GM18909 (cell line): Measurements from ENCODE around the gene NFIL3.

Experiments used
- ATAC-seq: cut with Tn5 transposase; IDR thresholded peaks from one replicate; pipeline ENCODE4 v1.9.1; 2021; ENCODE audit warnings: mild to moderate bottlenecking; ENCODE audit not compliant: unreplicated experiment, poor library complexity

Gene NFIL3

GRCh38 chr9:91364005-91364404 lies 59.6 kb downstream of the NFIL3 start:
- no peak for ATAC-seq

- ATAC-seq, result no peak
Observed at GRCh38 chr9:91362051-91362611, 61.5 kb downstream of the NFIL3 start.

- ATAC-seq, result peak; percentile 89
Observed at GRCh38 chr9:91361291-91362050, 62.2 kb downstream of the NFIL3 start, which contains the start of gene AUH. AUH (minus strand) TSS chr9:91361918; CDS start chr9:91361889, 29 bp downstream.

- no peak for ATAC-seq
Observed at GRCh38 chr9:91360551-91361290, 62.9 kb downstream of the NFIL3 start.

- ATAC-seq, result no peak
Observed at GRCh38 chr9:91359734-91360470, 63.7 kb downstream of the NFIL3 start.

GRCh38 chr9:91359083-91359482 lies 64.5 kb downstream of the NFIL3 start:
- ATAC-seq, result no peak
